A673 (cell line): ENCODE results near the gene DSCAM. TPM values are rescaled to one million over a fixed set of nuclear protein-coding genes. Genes with fewer than 3 reads are reported as not detected.

Source experiments
- BruUV-seq: library from RNA; stranded (reverse); fragments of 400-500 nt; replicated peaks from 2 replicates; lab custom pipeline; 2021; lab: Mats Ljungman, UMichigan
- CTCF ChIA-PET: fragments of 300-600 bp; sonication (Branson Sonifier 250); formaldehyde crosslinking; loops from one replicate; lab custom pipeline; 2022; ENCODE audit warnings: antibody characterized with exemption; lab: Charles Lee
- POLR2A ChIA-PET: fragments of 300-600 bp; sonication (Branson Sonifier 250); formaldehyde crosslinking; loops from one replicate; lab custom pipeline; 2022; ENCODE audit warnings: antibody characterized with exemption; ENCODE audit not compliant: low non-redundant PET; lab: Charles Lee
- DNase-seq: peaks from one replicate; pipeline ENCODE4 v3.0.0-alpha.2; 2015; ENCODE audit warnings: low spot score
- H3K27ac ChIP-seq: fragments of 200-600 bp; sonication (generic); 2 replicates; pipeline ENCODE4 v1.5.1; 2016; ENCODE audit warnings: mixed run types, low read depth, mild to moderate bottlenecking, mixed read lengths, antibody characterized with exemption, low read length; ENCODE audit not compliant: poor library complexity, severe bottlenecking
- H3K27me3 ChIP-seq: fragments of 200-600 bp; sonication (generic); replicated peaks from 2 replicates; pipeline ENCODE4 v1.6.1; 2017; ENCODE audit warnings: mixed run types, low read depth, mild to moderate bottlenecking, mixed read lengths, antibody characterized with exemption, low read length; ENCODE audit not compliant: insufficient read depth, poor library complexity
- H3K36me3 ChIP-seq: fragments of 200-600 bp; sonication (generic); 2 replicates; pipeline ENCODE4 v1.6.1; 2016; ENCODE audit warnings: mixed run types, mild to moderate bottlenecking, mixed read lengths, antibody characterized with exemption, low read length; ENCODE audit not compliant: insufficient read depth, poor library complexity, severe bottlenecking
- H3K4me1 ChIP-seq: fragments of 200-600 bp; sonication (generic); 2 replicates; pipeline ENCODE4 v1.6.1; 2017; ENCODE audit warnings: mixed run types, mild to moderate bottlenecking, mixed read lengths, antibody characterized with exemption, low read length; ENCODE audit not compliant: insufficient read depth, poor library complexity, severe bottlenecking
- H3K4me3 ChIP-seq: fragments of 200-600 bp; sonication (generic); 2 replicates; pipeline ENCODE4 v1.5.1; 2016; ENCODE audit warnings: low read depth, mixed run types, mild to moderate bottlenecking, mixed read lengths, low read length; ENCODE audit not compliant: poor library complexity, severe bottlenecking
- H3K9me3 ChIP-seq: fragments of 200-600 bp; sonication (generic); 2 replicates; pipeline ENCODE4 v1.6.1; 2016; ENCODE audit warnings: mixed run types, low read depth, mild to moderate bottlenecking, mixed read lengths, antibody characterized with exemption, low read length; ENCODE audit not compliant: poor library complexity, severe bottlenecking
- CTCF ChIP-seq: fragments of 300-800, 200-600 bp; sonication (generic); conservative IDR thresholded peaks from 2 replicates; pipeline ENCODE4 v1.5.1; 2017; ENCODE audit warnings: low read depth, mild to moderate bottlenecking, antibody characterized with exemption, low read length, moderate library complexity, mixed read lengths
- EZH2 ChIP-seq: fragments of 200-600 bp; sonication (generic); IDR thresholded peaks from 2 replicates; pipeline ENCODE4 v1.6.1; 2017; ENCODE audit warnings: borderline replicate concordance, low read depth, mild to moderate bottlenecking, mixed read lengths, antibody characterized with exemption, low read length; ENCODE audit not compliant: poor library complexity, severe bottlenecking
- intact Hi-C: fragments of 100-400 bp; cut with micrococcal nuclease; formaldehyde crosslinking; loops from one replicate; pipeline ENCODE4 v1.10.0; 2022; ENCODE audit not compliant: unreplicated experiment
- total RNA-seq: library from RNA; stranded (reverse); gene quantifications from 2 replicates; pipeline ENCODE4 v1.2.3, GENCODE V29; 2021

DSCAM gene
- total RNA-seq, 1 experiment from 2014 or later = not detected

- intact Hi-C loops = no loop called here
- Histone ChIP-seq H3K9me3 (peaks cover 20% of the 10 kb centered on the region), H3K27ac (no peak overlapping the region), H3K4me3 (no peak overlapping the region), H3K4me1 (no peaks in the 10 kb centered on the region), H3K27me3 (no peaks in the 10 kb centered on the region), H3K36me3 (no peaks in the 10 kb centered on the region)
- no peak for TF ChIP-seq EZH2
- TF ChIP-seq CTCF = no peak
- ChIA-PET POLR2A (no interaction called here), CTCF (no interaction called here)
- no TSS peak for BruUV-seq
- DNase-seq = no peak
Observed at GRCh38 chr21:40505681-40506080, 341.3 kb downstream of the DSCAM start.

- BruUV-seq = no TSS peak
- H3K4me1 ChIP-seq = no peaks in the 10 kb centered on the region
- no peaks in the 10 kb centered on the region for H3K27me3 ChIP-seq
- intact Hi-C loops = no loop called here
- POLR2A ChIA-PET = no interaction called here
- CTCF ChIA-PET = no interaction called here
- DNase-seq = no peak
- no peak overlapping the region for H3K4me3 ChIP-seq
- TF ChIP-seq EZH2 = no peak
- TF ChIP-seq CTCF = no peak
- peaks cover 24% of the 10 kb centered on the region for H3K9me3 ChIP-seq
- no peak overlapping the region for H3K27ac ChIP-seq
- no peaks in the 10 kb centered on the region for H3K36me3 ChIP-seq
Observed at GRCh38 chr21:40505244-40505643, 341.7 kb downstream of the DSCAM start.

GRCh38 chr21:40504825-40505224, 342.1 kb downstream of the DSCAM start:
- Histone ChIP-seq H3K4me3 (no peak overlapping the region), H3K9me3 (peaks cover 26% of the 10 kb centered on the region), H3K27me3 (no peaks in the 10 kb centered on the region), H3K27ac (no peak overlapping the region), H3K36me3 (no peaks in the 10 kb centered on the region), H3K4me1 (no peaks in the 10 kb centered on the region)
- POLR2A ChIA-PET = no interaction called here
- CTCF ChIA-PET = no interaction called here
- no peak for TF ChIP-seq CTCF
- TF ChIP-seq EZH2 = no peak
- intact Hi-C loops = no loop called here
- DNase-seq = no peak
- no TSS peak for BruUV-seq
